ENCODE data around the gene FOLR1. TPM values are rescaled to one million over a fixed set of nuclear protein-coding genes. Genes with fewer than 3 reads are reported as not detected.

The FOLR1 gene
- polyA plus RNA-seq, 1 donor from 2014 or later: not detected

DNA sequence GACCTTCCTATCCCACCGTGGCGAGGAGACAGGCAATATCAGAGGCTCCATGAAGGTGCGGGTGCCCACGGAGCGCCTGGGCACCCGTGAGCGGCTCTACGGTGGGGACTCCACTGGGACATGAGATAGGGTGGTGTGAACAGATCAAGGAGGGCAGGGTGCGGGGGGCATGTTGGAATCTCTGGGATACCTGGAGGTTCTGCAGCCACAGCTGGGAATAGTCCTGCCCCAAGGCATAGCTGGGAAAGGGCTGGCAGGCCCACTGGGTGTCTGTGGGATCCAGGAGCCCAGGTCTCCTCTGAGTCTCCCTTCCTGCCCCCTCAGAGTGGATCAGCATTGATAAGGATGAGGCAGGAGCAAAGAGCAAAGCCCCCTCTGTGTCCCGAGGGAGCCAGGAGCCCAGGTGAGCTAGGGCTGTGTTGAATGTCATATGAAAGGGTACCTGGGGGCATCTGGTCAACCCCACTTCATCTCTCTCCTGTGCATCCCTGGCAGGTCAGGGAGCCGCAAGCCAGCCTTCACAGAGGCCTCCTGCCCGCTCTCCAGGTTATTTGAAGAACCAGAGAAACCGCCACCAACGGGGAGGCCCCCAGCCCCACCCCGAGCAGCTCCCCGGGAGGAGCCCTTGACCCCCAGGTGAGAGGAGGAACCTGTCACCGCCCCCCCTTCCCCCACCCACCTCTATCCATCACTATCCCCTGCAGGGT is 43.6 kb downstream of the FOLR1 start:
- Histone ChIP-seq H3K27me3 (ENCODE audit: insufficient read depth, low read depth, low read length) (peaks cover 23% of the 10 kb centered on the region), H3K9me2 (ENCODE audit: insufficient read depth, low read length) (no peaks in the 10 kb centered on the region), H3K4me2 (ENCODE audit: low read length) (no peak overlapping the region), H3F3A (ENCODE audit: insufficient read depth, low read length, poor library complexity, severe bottlenecking) (no peaks in the 10 kb centered on the region), H3K9ac (ENCODE audit: low read length) (no peak overlapping the region), H4K20me1 (ENCODE audit: insufficient read depth) (no peaks in the 10 kb centered on the region), H3K36me3 (ENCODE audit: insufficient read depth, low read length) (no peaks in the 10 kb centered on the region), H2AFZ (ENCODE audit: low read depth, low read length) (no peak overlapping the region), H3K27ac (ENCODE audit: low read length) (no peak overlapping the region), H3K9me3 (ENCODE audit: low read length) (no peaks in the 10 kb centered on the region), H3K4me3 (ENCODE audit: low read length) (no peak overlapping the region), H3K79me2 (replicated peaks; ENCODE audit: insufficient read depth, low read length) (no peaks in the 10 kb centered on the region)
- TF ChIP-seq SMC3 (conservative IDR thresholded peaks at IDR 0.05; ENCODE audit: poor library complexity) (no peak), EP300 (conservative IDR thresholded peaks at IDR 0.05; ENCODE audit: poor library complexity, severe bottlenecking) (no peak), RAD21 (conservative IDR thresholded peaks at IDR 0.05) (no peak), TAF1 (IDR thresholded peaks at IDR 0.05; ENCODE audit: low read depth) (no peak), EZH2 (IDR thresholded peaks at IDR 0.05; ENCODE audit: borderline replicate concordance, insufficient read depth, low read length, poor library complexity, severe bottlenecking) (no peak), POLR2AphosphoS5 (IDR thresholded peaks at IDR 0.05) (no peak), MXI1 (conservative IDR thresholded peaks at IDR 0.05; ENCODE audit: poor library complexity, severe bottlenecking) (no peak)
- TF ChIP-seq, protein P1, sequence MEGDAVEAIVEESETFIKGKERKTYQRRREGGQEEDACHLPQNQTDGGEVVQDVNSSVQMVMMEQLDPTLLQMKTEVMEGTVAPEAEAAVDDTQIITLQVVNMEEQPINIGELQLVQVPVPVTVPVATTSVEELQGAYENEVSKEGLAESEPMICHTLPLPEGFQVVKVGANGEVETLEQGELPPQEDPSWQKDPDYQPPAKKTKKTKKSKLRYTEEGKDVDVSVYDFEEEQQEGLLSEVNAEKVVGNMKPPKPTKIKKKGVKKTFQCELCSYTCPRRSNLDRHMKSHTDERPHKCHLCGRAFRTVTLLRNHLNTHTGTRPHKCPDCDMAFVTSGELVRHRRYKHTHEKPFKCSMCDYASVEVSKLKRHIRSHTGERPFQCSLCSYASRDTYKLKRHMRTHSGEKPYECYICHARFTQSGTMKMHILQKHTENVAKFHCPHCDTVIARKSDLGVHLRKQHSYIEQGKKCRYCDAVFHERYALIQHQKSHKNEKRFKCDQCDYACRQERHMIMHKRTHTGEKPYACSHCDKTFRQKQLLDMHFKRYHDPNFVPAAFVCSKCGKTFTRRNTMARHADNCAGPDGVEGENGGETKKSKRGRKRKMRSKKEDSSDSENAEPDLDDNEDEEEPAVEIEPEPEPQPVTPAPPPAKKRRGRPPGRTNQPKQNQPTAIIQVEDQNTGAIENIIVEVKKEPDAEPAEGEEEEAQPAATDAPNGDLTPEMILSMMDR (IDR thresholded peaks at IDR 0.05; ENCODE audit: poor library complexity, severe bottlenecking): no peak
- TF ChIP-seq, protein P2, sequence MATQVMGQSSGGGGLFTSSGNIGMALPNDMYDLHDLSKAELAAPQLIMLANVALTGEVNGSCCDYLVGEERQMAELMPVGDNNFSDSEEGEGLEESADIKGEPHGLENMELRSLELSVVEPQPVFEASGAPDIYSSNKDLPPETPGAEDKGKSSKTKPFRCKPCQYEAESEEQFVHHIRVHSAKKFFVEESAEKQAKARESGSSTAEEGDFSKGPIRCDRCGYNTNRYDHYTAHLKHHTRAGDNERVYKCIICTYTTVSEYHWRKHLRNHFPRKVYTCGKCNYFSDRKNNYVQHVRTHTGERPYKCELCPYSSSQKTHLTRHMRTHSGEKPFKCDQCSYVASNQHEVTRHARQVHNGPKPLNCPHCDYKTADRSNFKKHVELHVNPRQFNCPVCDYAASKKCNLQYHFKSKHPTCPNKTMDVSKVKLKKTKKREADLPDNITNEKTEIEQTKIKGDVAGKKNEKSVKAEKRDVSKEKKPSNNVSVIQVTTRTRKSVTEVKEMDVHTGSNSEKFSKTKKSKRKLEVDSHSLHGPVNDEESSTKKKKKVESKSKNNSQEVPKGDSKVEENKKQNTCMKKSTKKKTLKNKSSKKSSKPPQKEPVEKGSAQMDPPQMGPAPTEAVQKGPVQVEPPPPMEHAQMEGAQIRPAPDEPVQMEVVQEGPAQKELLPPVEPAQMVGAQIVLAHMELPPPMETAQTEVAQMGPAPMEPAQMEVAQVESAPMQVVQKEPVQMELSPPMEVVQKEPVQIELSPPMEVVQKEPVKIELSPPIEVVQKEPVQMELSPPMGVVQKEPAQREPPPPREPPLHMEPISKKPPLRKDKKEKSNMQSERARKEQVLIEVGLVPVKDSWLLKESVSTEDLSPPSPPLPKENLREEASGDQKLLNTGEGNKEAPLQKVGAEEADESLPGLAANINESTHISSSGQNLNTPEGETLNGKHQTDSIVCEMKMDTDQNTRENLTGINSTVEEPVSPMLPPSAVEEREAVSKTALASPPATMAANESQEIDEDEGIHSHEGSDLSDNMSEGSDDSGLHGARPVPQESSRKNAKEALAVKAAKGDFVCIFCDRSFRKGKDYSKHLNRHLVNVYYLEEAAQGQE (IDR thresholded peaks at IDR 0.05; ENCODE audit: borderline replicate concordance): no peak

DNA sequence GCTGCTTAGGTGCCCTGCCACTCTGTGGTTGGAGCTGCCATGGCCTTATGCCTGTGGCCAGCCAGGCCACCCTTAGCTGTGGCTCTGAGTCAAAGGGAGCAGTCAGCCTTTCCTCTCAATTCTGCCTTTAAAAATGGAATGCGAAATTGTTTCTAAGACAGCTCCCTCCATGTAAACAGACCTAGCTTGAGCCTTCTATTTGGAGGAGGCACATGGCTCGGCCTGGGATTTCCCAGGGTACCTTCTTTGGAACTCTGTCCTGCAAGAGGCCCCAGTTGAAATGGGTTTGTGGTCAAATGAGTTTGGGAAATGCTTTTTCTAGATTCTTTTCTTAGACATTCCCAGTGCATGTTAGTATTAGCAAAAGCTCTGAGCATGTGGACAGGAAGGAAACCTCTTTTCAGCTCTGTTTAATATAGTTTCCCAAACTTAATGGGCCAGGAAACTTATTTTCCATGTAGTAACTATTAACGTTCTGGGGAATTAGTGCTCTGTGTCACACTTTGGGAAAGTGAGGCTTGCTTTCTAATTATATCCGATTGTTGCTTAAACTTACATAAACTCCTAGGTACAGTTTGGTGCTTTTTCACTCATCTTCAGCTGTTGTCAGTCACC is 44.2 kb downstream of the FOLR1 start:
- Histone ChIP-seq H3K79me2 (replicated peaks; ENCODE audit: insufficient read depth, low read length) (no peaks in the 10 kb centered on the region), H4K20me1 (ENCODE audit: insufficient read depth) (no peaks in the 10 kb centered on the region), H3K36me3 (ENCODE audit: insufficient read depth, low read length) (no peaks in the 10 kb centered on the region)

More for the DNA sequence above, 44.2 kb downstream of the FOLR1 start:
- Histone ChIP-seq H3K9me2 (ENCODE audit: insufficient read depth, low read length) (no peaks in the 10 kb centered on the region), H2AFZ (ENCODE audit: low read depth, low read length) (no peak overlapping the region), H3K27ac (ENCODE audit: low read length) (no peak overlapping the region), H3K9ac (ENCODE audit: low read length) (no peak overlapping the region), H3K27me3 (ENCODE audit: insufficient read depth, low read depth, low read length) (peaks cover 30% of the 10 kb centered on the region), H3K4me3 (ENCODE audit: low read length) (no peak overlapping the region), H3F3A (ENCODE audit: insufficient read depth, low read length, poor library complexity, severe bottlenecking) (no peaks in the 10 kb centered on the region), H3K9me3 (ENCODE audit: low read length) (no peaks in the 10 kb centered on the region), H3K4me2 (ENCODE audit: low read length) (no peak overlapping the region)
- no peak for TF ChIP-seq TAF1 (IDR thresholded peaks at IDR 0.05; ENCODE audit: low read depth)
- TF ChIP-seq EZH2 (IDR thresholded peaks at IDR 0.05; ENCODE audit: borderline replicate concordance, insufficient read depth, low read length, poor library complexity, severe bottlenecking): no peak
- TF ChIP-seq RAD21 (conservative IDR thresholded peaks at IDR 0.05): no peak
- no peak for TF ChIP-seq EP300 (conservative IDR thresholded peaks at IDR 0.05; ENCODE audit: poor library complexity, severe bottlenecking)
- TF ChIP-seq SMC3 (conservative IDR thresholded peaks at IDR 0.05; ENCODE audit: poor library complexity): no peak
- TF ChIP-seq POLR2AphosphoS5 (IDR thresholded peaks at IDR 0.05): no peak
- TF ChIP-seq, protein P2 (IDR thresholded peaks at IDR 0.05; ENCODE audit: borderline replicate concordance): no peak
- TF ChIP-seq, protein P1 (IDR thresholded peaks at IDR 0.05; ENCODE audit: poor library complexity, severe bottlenecking): no peak
- no peak for TF ChIP-seq MXI1 (conservative IDR thresholded peaks at IDR 0.05; ENCODE audit: poor library complexity, severe bottlenecking)
